Measurements from ENCODE around the gene PLA2G4B.

GRCh38 chr15:41829959-41830646 lies 8.5 kb upstream of the PLA2G4B start:
- TF ChIP-seq CTCF (IDR thresholded peaks at IDR 0.05 in 4 of 5, conservative IDR thresholded peaks at IDR 0.05 in 1 of 5) (no peak), POLR2A (IDR thresholded peaks at IDR 0.05) (no peak)
